ENCODE measurements around the gene ING5. TPM values are rescaled to one million over a fixed set of nuclear protein-coding genes. Genes with fewer than 3 reads are reported as not detected.

ING5 gene
- total RNA-seq, 1 experiment from 2014 or later, result 32.1 TPM

GRCh38 chr2:241750076-241750840, 48.4 kb downstream of the ING5 start:
- Histone ChIP-seq H3K4me1 (ENCODE audit: insufficient read depth, low read length) (no peaks in the 10 kb centered on the region), H3K9me3 (ENCODE audit: low read length) (no peaks in the 10 kb centered on the region), H3K9ac (ENCODE audit: low read length) (no peak overlapping the region), H3K27me3 (ENCODE audit: low read length) (no peaks in the 10 kb centered on the region), H3K9me2 (replicated peaks; ENCODE audit: low read length) (no peaks in the 10 kb centered on the region), H3F3A (ENCODE audit: low read length, unreplicated experiment) (no peaks in the 10 kb centered on the region), H3K4me3 (ENCODE audit: low read length) (no peak overlapping the region), H4K20me1 (ENCODE audit: low read length) (no peaks in the 10 kb centered on the region), H3K36me3 (ENCODE audit: low read depth, low read length) (no peaks in the 10 kb centered on the region), H3K27ac (ENCODE audit: low read length) (no peak overlapping the region), H3K4me2 (ENCODE audit: low read length) (no peak overlapping the region), H2AFZ (ENCODE audit: low read length) (no peak overlapping the region), H3K79me2 (ENCODE audit: low read length) (no peaks in the 10 kb centered on the region)
- DNase-seq (no peak), ATAC-seq (no peak)
- no TSS peak for BruUV-seq (replicated peaks)
- TF ChIP-seq CTCF (conservative IDR thresholded peaks at IDR 0.05; ENCODE audit: low read depth, low read length) (no peak), EZH2 (IDR thresholded peaks at IDR 0.05; ENCODE audit: low read length, unreplicated experiment) (no peak), EZH2phosphoT487 (IDR thresholded peaks at IDR 0.05; ENCODE audit: borderline replicate concordance, low read length) (no peak)
- POLR2A ChIA-PET (ENCODE audit: unreplicated experiment), result no interaction called here
- CTCF ChIA-PET, result no interaction called here
- intact Hi-C loops (cut with micrococcal nuclease), result no loop called here

- H4K20me1 ChIP-seq (ENCODE audit: low read length), result no peaks in the 10 kb centered on the region
- ATAC-seq, result no peak
- H3K27me3 ChIP-seq (ENCODE audit: low read length), result no peaks in the 10 kb centered on the region
- no peaks in the 10 kb centered on the region for H3K4me1 ChIP-seq (ENCODE audit: insufficient read depth, low read length)
- no peaks in the 10 kb centered on the region for H3K9me3 ChIP-seq (ENCODE audit: low read length)
- no peak overlapping the region for H3K4me2 ChIP-seq (ENCODE audit: low read length)
- no peak overlapping the region for H2AFZ ChIP-seq (ENCODE audit: low read length)
- no peak overlapping the region for H3K9ac ChIP-seq (ENCODE audit: low read length)
- no peaks in the 10 kb centered on the region for H3F3A ChIP-seq (ENCODE audit: low read length, unreplicated experiment)
- ChIA-PET POLR2A (ENCODE audit: unreplicated experiment) (no interaction called here), CTCF (no interaction called here)
- H3K4me3 ChIP-seq (ENCODE audit: low read length), result no peak overlapping the region
- no peak for DNase-seq
- no TSS peak for BruUV-seq (replicated peaks)
- H3K9me2 ChIP-seq (replicated peaks; ENCODE audit: low read length), result no peaks in the 10 kb centered on the region
- no peaks in the 10 kb centered on the region for H3K79me2 ChIP-seq (ENCODE audit: low read length)
- intact Hi-C loops (cut with micrococcal nuclease), result no loop called here
- no peaks in the 10 kb centered on the region for H3K36me3 ChIP-seq (ENCODE audit: low read depth, low read length)
- H3K27ac ChIP-seq (ENCODE audit: low read length), result no peak overlapping the region
- TF ChIP-seq EZH2phosphoT487 (IDR thresholded peaks at IDR 0.05; ENCODE audit: borderline replicate concordance, low read length), result no peak
- no peak for TF ChIP-seq EZH2 (IDR thresholded peaks at IDR 0.05; ENCODE audit: low read length, unreplicated experiment)
- TF ChIP-seq CTCF (conservative IDR thresholded peaks at IDR 0.05; ENCODE audit: low read depth, low read length), result no peak
These were observed 49.3 kb downstream of the ING5 start for GRCh38 chr2:241751152-241751551.

GRCh38 chr2:241751776-241752175, 49.9 kb downstream of the ING5 start:
- no peaks in the 10 kb centered on the region for H3K79me2 ChIP-seq (ENCODE audit: low read length)
- H3K36me3 ChIP-seq (ENCODE audit: low read depth, low read length), result no peaks in the 10 kb centered on the region
- no TSS peak for BruUV-seq (replicated peaks)
- H3K9me3 ChIP-seq (ENCODE audit: low read length), result no peaks in the 10 kb centered on the region
- H3K27me3 ChIP-seq (ENCODE audit: low read length), result no peaks in the 10 kb centered on the region
- H3K4me2 ChIP-seq (ENCODE audit: low read length), result no peak overlapping the region
- no peaks in the 10 kb centered on the region for H3F3A ChIP-seq (ENCODE audit: low read length, unreplicated experiment)
- intact Hi-C loops (cut with micrococcal nuclease), result no loop called here
- H3K4me3 ChIP-seq (ENCODE audit: low read length), result no peak overlapping the region
- no peaks in the 10 kb centered on the region for H3K9me2 ChIP-seq (replicated peaks; ENCODE audit: low read length)
- DNase-seq (no peak), ATAC-seq (no peak)
- CTCF ChIA-PET, result no interaction called here
- no peak overlapping the region for H2AFZ ChIP-seq (ENCODE audit: low read length)
- H3K9ac ChIP-seq (ENCODE audit: low read length), result no peak overlapping the region
- POLR2A ChIA-PET (ENCODE audit: unreplicated experiment), result no interaction called here
- no peaks in the 10 kb centered on the region for H4K20me1 ChIP-seq (ENCODE audit: low read length)
- no peak for TF ChIP-seq EZH2 (IDR thresholded peaks at IDR 0.05; ENCODE audit: low read length, unreplicated experiment)
- no peak for TF ChIP-seq EZH2phosphoT487 (IDR thresholded peaks at IDR 0.05; ENCODE audit: borderline replicate concordance, low read length)
- no peak for TF ChIP-seq CTCF (conservative IDR thresholded peaks at IDR 0.05; ENCODE audit: low read depth, low read length)
- H3K27ac ChIP-seq (ENCODE audit: low read length), result no peak overlapping the region
- H3K4me1 ChIP-seq (ENCODE audit: insufficient read depth, low read length), result no peaks in the 10 kb centered on the region

Measured in PC-3 (cell line).